ENCODE results near the gene CFAP161. TPM values are rescaled to one million over a fixed set of nuclear protein-coding genes. Genes with fewer than 3 reads are reported as not detected.

Gene CFAP161
- total and polyA plus RNA-seq, 4 donors = 2.4 to 11.2 (median 3.9) TPM

GRCh38 chr15:81152799-81153198, 18.7 kb downstream of the CFAP161 start:
- Histone ChIP-seq H3K9me3 (ENCODE audit: control insufficient read depth in 4 of 4, insufficient read depth in 3 of 4, low read length in 3 of 4) (no peaks in the 10 kb centered on the region), H3K27ac (ENCODE audit: low read depth in 1 of 2, low read length in 1 of 2) (no peak overlapping the region), H3K4me1 (ENCODE audit: control insufficient read depth in 5 of 5, insufficient read depth in 5 of 5, low read length in 5 of 5) (peaks cover 0 to 6% (median 0%) of the 10 kb centered on the region in 5 donors), H3K36me3 (ENCODE audit: control insufficient read depth in 4 of 4, insufficient read depth in 4 of 4, low read length in 4 of 4) (no peaks in the 10 kb centered on the region), H3K27me3 (ENCODE audit: control insufficient read depth in 3 of 3, insufficient read depth in 3 of 3, low read length in 2 of 3) (no peaks in the 10 kb centered on the region), H3K4me3 (no peak overlapping the region), H3K9ac (ENCODE audit: insufficient read depth in 1 of 2, low read length in 2 of 2) (no peak overlapping the region)
- WGBS, 2 donors = 88 to 93% methylated on average over 4 of the region's 4 CpGs
- no peak for TF ChIP-seq CTCF (IDR thresholded peaks at IDR 0.05; ENCODE audit: control extremely low read depth, extremely low read depth)
- ATAC-seq (ENCODE audit: insufficient read depth, low FRiP score) = no peak
- DNase-seq = no peak

- Histone ChIP-seq H3K36me3 (ENCODE audit: control insufficient read depth in 4 of 4, insufficient read depth in 4 of 4, low read length in 4 of 4) (no peaks in the 10 kb centered on the region), H3K4me3 (no peak overlapping the region), H3K27ac (ENCODE audit: low read depth in 1 of 2, low read length in 1 of 2) (no peak overlapping the region), H3K4me1 (ENCODE audit: control insufficient read depth in 5 of 5, insufficient read depth in 5 of 5, low read length in 5 of 5) (peaks cover 0 to 8% (median 4%) of the 10 kb centered on the region in 5 donors), H3K9me3 (ENCODE audit: control insufficient read depth in 4 of 4, insufficient read depth in 3 of 4, low read length in 3 of 4) (no peaks in the 10 kb centered on the region), H3K27me3 (ENCODE audit: control insufficient read depth in 3 of 3, insufficient read depth in 3 of 3, low read length in 2 of 3) (no peaks in the 10 kb centered on the region), H3K9ac (ENCODE audit: insufficient read depth in 1 of 2, low read length in 2 of 2) (no peak overlapping the region)
- peak; percentile 52 to 84 (median 76) for DNase-seq
- peak; percentile 48 for TF ChIP-seq CTCF (IDR thresholded peaks at IDR 0.05; ENCODE audit: control extremely low read depth, extremely low read depth)
- no peak for ATAC-seq (ENCODE audit: insufficient read depth, low FRiP score)
- 52 to 56% methylated on average over 10 of the region's 10 CpGs for WGBS, 2 donors
Observed at GRCh38 chr15:81155375-81156218, 21.5 kb downstream of the CFAP161 start.

- H3K27me3 ChIP-seq (ENCODE audit: control insufficient read depth in 3 of 3, insufficient read depth in 3 of 3, low read length in 2 of 3) = no peaks in the 10 kb centered on the region
- ATAC-seq (ENCODE audit: insufficient read depth, low FRiP score) (no peak), DNase-seq (no peak)
- no peak overlapping the region for H3K9ac ChIP-seq (ENCODE audit: insufficient read depth in 1 of 2, low read length in 2 of 2)
- no peak overlapping the region for H3K4me3 ChIP-seq
- no peak overlapping the region for H3K27ac ChIP-seq (ENCODE audit: low read depth in 1 of 2, low read length in 1 of 2)
- no peaks in the 10 kb centered on the region for H3K9me3 ChIP-seq (ENCODE audit: control insufficient read depth in 4 of 4, insufficient read depth in 3 of 4, low read length in 3 of 4)
- no peaks in the 10 kb centered on the region for H3K36me3 ChIP-seq (ENCODE audit: control insufficient read depth in 4 of 4, insufficient read depth in 4 of 4, low read length in 4 of 4)
- H3K4me1 ChIP-seq (ENCODE audit: control insufficient read depth in 5 of 5, insufficient read depth in 5 of 5, low read length in 5 of 5) = peaks cover 0 to 8% (median 6%) of the 10 kb centered on the region in 5 donors
- no peak for TF ChIP-seq CTCF (IDR thresholded peaks at IDR 0.05; ENCODE audit: control extremely low read depth, extremely low read depth)
- WGBS, 2 donors = 90 to 92% methylated on average over 3 of the region's 3 CpGs
Observed at GRCh38 chr15:81156324-81156723, 22.3 kb downstream of the CFAP161 start.

All from lung (tissue), 12 donors.